CD1c-positive myeloid dendritic cell (primary cell): ENCODE results near the gene ASAP2.

Experiments used
- DNase-seq: peaks from one replicate; pipeline ENCODE4 v3.0.0-alpha.2; 2016; ENCODE audit errors: extremely low spot score

Gene ASAP2

GRCh38 chr2:9297156-9297555 is 90.5 kb downstream of the ASAP2 start:
- no peak for DNase-seq

GRCh38 chr2:9297807-9298206 is 91.2 kb downstream of the ASAP2 start:
- DNase-seq: no peak

GRCh38 chr2:9298583-9298982 is 92.0 kb downstream of the ASAP2 start:
- no peak for DNase-seq

- DNase-seq: no peak
Measured at GRCh38 chr2:9299161-9300100, 92.8 kb downstream of the ASAP2 start.

GRCh38 chr2:9300214-9300613 is 93.6 kb downstream of the ASAP2 start:
- no peak for DNase-seq

- DNase-seq: no peak
Measured at GRCh38 chr2:9300829-9301453, 94.3 kb downstream of the ASAP2 start.

GRCh38 chr2:9302755-9303154 is 96.1 kb downstream of the ASAP2 start:
- DNase-seq: no peak

- no peak for DNase-seq
Measured at GRCh38 chr2:9303528-9304225, 97.1 kb downstream of the ASAP2 start.

GRCh38 chr2:9306911-9307310 is 100.3 kb downstream of the ASAP2 start:
- DNase-seq: no peak

GRCh38 chr2:9307535-9307934 is 100.9 kb downstream of the ASAP2 start:
- DNase-seq: no peak

GRCh38 chr2:9308186-9308955 is 101.8 kb downstream of the ASAP2 start:
- no peak for DNase-seq

GRCh38 chr2:9309147-9309546 is 102.5 kb downstream of the ASAP2 start:
- DNase-seq: no peak

GRCh38 chr2:9310377-9310776 is 103.8 kb downstream of the ASAP2 start:
- no peak for DNase-seq

GRCh38 chr2:9310798-9311197 is 104.2 kb downstream of the ASAP2 start:
- no peak for DNase-seq

GRCh38 chr2:9311488-9311887 is 104.9 kb downstream of the ASAP2 start:
- no peak for DNase-seq

GRCh38 chr2:9312591-9312990 is 106.0 kb downstream of the ASAP2 start:
- no peak for DNase-seq

GRCh38 chr2:9313443-9313842 is 106.8 kb downstream of the ASAP2 start:
- no peak for DNase-seq

- DNase-seq: no peak
Measured at GRCh38 chr2:9315280-9315847, 108.8 kb downstream of the ASAP2 start.

- no peak for DNase-seq
Measured at GRCh38 chr2:9317559-9317958, 110.9 kb downstream of the ASAP2 start.

- no peak for DNase-seq
Measured at GRCh38 chr2:9318461-9319337, 112.1 kb downstream of the ASAP2 start.

GRCh38 chr2:9319338-9319715 is 112.7 kb downstream of the ASAP2 start:
- DNase-seq: no peak
